HTERT RPE-1 (cell line): Measurements from ENCODE around the gene BTBD18.
"Not testable (repeated sequence)": the region's sequence is repeated elsewhere in the genome, so short reads cannot be mapped to it uniquely, and the experiment has no call there.

Experiments used
- in situ Hi-C: fragments of 300-500 bp; cut with MboI; formaldehyde crosslinking; loops from 4 replicates; pipeline ENCODE4 v1.14.3; 2020; ENCODE audit warnings: low sequenced_read_pairs

Gene BTBD18

DNA sequence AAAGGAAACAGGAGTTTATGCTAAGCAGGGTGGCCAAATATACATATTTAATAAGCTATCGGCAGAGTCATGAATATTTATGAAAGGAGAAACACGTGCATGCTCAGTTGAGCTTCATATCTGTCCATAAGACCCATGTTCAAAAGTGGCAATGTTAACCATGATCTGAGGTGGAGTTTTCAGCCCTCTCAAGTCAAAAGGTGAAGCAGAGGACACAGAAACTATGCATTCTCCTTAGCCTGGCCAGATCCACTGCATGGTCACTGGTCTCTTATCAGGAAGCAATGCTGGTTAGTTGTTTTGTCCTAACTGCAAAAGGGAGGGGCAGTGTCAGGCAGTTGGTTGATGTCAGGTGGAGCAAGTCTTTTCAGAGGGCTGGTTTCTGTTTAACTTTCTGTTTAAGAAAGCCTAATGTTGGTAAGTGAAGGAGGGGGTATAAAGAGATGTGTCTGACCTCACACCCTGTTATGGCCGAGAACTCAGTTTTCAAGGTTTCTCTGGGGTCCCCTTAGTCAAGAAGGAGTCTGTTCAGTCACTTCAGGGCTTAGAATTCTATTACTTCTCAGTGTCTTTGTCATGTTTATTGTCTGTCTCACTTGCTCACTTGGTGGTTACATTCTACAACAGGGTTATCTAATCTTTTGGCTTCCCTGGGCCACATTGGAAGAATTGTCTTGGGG, 15.9 kb downstream of the BTBD18 start:
- in situ Hi-C loops, result no loop called here

GRCh38 chr11:57732661-57733060, 19.0 kb downstream of the BTBD18 start:
- in situ Hi-C loops, result no loop called here

DNA sequence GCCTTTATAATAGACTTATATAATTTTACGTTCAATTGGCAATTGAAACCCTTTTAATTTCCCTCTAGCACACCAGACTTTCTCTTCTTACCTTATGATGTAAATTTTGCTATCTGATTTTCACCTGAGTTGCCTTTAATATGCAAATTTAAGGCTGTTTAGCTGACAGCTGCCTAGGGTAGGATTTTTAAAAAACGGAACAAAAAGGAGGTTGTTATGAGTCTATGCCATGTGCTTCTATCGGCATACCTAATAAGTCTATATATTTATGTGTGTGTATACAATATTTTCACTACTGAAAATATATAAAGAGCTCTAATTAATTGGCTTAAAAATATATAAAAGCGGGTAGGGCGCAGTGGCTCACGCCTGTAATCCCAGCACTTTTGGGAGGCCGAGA, 22.1 kb downstream of the BTBD18 start:
- in situ Hi-C loops, result no loop called here

- in situ Hi-C loops, result no loop called here
Measured at GRCh38 chr11:57728829-57729228, 22.8 kb downstream of the BTBD18 start.

DNA sequence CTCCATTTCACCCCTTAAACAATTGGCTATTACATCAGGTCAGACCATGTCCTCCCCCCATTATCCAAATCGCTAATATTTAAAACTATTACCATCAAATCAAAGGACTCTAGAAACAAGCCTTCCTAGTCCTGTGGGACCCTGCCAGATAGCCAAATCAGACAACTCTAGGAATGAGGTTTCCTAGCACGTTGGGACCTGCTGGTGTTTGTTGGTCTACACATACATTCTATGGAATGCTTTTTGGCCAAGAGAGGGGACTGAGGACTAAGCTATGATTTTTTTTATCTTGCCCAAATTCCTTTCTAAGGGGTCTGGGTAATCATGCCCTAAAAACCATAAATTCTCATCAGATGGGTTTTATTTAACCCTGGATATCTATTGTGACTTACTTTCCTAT, 24.4 kb downstream of the BTBD18 start:
- in situ Hi-C loops, result no loop called here

- in situ Hi-C loops, result not testable (repeated sequence)
Measured at GRCh38 chr11:57716726-57717125, 34.9 kb downstream of the BTBD18 start.

GRCh38 chr11:57713835-57714234, 37.8 kb downstream of the BTBD18 start:
- in situ Hi-C loops, result no loop called here

- in situ Hi-C loops, result no loop called here
Measured at GRCh38 chr11:57712256-57713150, 39.1 kb downstream of the BTBD18 start, which contains the start of gene TMX2. TSS of gene TMX2 (plus strand) at chr11:57712593. CDS start at chr11:57712619, 26 bp downstream.

DNA sequence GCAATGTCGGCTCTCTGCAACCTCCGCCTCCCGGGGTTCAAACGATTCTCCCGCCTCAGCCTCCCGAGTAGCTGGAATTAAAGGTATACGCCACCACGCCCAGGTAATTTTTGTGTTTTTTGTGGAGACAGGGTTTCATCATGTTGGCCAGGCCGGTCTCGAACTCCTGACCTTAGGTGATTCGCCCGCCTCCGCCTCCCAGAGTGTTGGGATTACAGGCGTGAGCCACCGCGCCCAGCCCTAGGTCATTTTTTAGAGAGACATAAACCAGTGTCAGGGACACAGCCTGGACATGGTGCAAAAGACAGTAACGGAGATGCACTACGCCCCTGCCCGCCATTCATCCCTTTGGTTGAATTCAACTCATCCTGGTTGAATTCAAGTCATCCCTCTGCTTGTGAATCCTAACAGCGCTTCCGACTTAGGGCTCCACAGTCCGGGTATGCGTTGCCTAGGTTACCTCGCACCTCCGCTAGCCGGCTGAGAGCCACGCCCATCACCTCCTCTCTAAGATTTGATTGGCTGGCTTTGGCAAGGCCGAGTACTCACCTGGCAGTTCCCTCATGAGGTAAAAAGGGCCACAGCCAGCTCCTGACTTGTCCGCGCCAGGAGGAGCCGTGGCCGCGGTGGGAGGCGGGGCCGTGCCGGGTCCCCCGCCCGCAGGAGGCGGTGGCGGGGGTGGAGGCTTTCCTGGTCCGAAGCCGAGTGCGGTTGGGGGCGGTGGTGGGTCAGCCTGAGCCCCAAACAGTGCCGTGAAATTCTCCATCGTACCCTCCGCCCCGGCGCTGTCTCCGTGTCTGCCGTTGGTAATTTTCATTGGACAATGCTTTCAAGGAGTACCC, 40.0 kb downstream of the BTBD18 start, which contains the start of gene MED19:
Gene MED19, minus strand, starts transcription at position 802 of the 842 bp plus-strand sequence. Its CDS starts 36 bp downstream, at position 766.
- in situ Hi-C loops, result no loop called here

DNA sequence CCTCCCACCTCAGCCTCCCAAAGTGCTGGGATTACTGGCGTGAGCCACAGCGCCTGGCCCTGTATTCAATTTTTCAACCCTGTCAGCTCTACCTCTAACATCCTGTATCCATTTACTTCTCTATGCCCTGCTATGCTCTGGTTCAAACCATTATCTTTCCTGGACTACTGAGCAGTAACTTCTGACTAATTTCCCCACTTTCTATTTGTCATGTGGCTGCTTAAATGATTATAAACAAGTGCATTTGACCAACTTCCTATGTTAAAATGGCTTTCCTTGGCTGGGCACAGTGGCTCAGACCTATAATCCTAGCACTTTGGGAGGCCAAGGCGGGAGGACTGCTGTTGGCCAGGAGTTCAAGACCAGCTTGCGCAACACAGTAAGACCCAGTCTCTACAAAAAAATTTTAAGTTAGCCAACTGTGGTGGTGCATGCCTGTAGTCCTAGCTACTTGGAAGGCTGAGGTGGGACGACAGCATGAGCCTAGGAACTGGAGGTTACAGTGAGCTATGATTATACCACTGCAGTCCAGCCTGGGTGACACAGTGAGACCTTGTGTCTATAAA, 41.7 kb downstream of the BTBD18 start:
- in situ Hi-C loops, result no loop called here

DNA sequence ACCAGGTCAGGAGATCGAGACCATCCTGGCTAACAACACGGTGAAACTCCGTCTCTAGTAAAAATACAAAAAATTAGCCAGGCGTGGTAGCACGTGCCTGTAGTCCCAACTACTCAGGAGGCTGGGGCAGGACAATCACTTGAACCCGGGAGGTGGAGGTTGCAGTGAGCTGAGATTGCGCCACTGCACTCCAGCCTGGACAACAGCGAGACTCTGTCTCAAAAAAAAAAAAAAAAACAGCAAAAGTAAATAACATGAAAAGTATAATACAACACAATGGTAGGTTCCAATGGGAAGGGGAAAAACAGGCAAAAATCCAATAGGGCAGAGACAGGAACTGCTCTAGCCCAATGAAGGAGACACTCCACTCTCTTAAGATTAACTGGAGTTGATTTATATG, 46.2 kb downstream of the BTBD18 start:
- in situ Hi-C loops, result not testable (repeated sequence)

DNA sequence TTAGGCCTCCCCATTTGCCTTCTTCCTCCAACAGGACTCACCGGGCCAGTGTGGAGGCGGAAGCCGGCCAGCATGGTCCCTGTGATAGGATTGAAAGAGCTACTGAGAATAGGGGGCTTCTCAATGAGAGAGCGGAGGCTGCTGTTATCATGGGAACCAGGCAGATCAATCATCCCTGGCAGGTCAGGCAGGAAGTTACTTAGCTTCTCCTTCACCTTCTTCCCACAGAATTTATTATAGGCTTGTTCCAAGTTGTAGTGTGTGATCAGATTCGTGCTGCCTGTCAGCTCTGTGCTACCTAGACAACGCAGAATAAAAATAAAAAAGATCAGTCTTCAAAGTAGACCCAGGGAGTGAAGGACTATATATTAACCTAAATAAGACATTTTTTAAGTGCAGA, 46.7 kb downstream of the BTBD18 start:
- in situ Hi-C loops, result no loop called here

- in situ Hi-C loops, result no loop called here
Measured at GRCh38 chr11:57703341-57703740, 48.3 kb downstream of the BTBD18 start.

DNA sequence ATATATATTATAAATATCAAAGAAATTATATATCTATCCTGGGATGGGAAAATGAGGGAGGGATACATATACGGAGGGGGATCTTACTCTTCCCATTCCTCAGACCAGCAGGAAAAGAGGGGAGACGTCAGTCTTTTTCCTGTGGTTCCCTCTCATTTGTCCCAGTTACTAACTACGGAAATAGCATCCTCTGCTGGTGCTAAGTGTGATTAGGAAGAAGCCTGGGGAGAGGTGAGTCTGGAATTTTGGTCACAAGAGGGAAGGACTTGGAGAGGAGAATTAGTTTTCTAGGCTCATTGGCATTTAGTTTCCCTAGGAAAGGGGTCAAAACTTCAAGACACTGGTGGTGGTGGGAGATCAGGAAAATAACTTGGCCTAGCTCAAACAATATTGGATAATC, 51.2 kb downstream of the BTBD18 start:
- in situ Hi-C loops, result no loop called here

DNA sequence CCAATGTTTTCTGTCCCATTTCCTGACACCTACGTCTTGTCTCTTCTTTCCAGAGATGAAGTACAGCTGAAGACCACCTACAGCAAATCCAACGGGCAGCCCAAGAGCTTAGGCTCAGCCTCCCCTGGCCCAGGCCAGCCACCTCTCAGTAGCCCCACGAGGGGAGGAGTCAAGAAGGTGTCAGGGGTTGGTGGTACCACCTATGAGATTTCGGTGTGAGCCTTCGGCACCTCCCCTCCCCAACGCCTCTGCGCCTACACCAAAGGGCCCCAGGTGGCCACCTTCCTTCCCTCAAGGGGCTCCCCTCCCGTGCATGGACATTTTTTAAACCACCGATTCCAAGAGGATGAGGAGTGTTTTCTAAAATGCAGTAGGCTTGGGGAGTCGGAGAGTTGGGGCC, 51.8 kb downstream of the BTBD18 start:
- in situ Hi-C loops, result no loop called here

DNA sequence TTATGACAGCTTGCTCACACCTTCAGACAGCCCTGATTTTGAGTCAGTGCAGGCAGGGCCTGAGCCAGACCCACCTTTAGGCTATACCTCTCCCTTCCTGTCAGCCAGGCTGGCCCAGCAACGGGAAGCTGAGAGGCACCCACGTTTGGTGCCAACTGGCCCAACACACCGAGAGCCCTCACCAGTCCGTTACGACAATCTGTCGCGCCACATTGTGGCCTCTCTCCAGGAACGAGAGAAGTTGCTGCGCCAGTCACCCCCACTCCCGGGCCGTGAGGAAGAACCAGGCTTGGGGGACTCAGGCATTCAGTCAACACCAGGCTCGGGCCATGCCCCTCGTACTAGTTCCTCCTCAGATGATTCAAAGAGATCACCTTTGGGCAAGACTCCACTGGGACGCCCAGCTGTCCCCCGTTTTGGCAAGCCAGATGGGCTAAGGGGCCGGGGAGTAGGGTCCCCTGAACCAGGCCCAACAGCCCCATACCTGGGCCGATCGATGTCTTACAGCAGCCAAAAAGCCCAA, 52.7 kb downstream of the BTBD18 start:
- in situ Hi-C loops, result no loop called here
